ENCODE measurements around the gene ZNF473.

- TF ChIP-seq CTCF (IDR thresholded peaks at IDR 0.05) (no peak), POLR2A (IDR thresholded peaks at IDR 0.05) (no peak)
These were observed 21.9 kb upstream of the ZNF473 start for GRCh38 chr19:50003810-50004419.

Data from esophagus squamous epithelium (tissue), 4 donors.